H1 (cell line): ENCODE measurements around the gene RNU1-4.

Source experiments
- CEBPB ChIP-seq: IDR thresholded peaks from 2 replicates; pipeline ENCODE4 v1.6.1; 2012; ENCODE audit warnings: low read depth, low read length
- POLR2A ChIP-seq, 2 experiments: IDR thresholded peaks; 1 replicate in 1 of 2; 2 replicates in 1 of 2; pipeline ENCODE4 v1.6.1; 2011; ENCODE audit warnings: low read depth in 2 of 2, low read length in 2 of 2, mild to moderate bottlenecking in 2 of 2; ENCODE audit errors: control extremely low read depth in 1 of 2
- POLR2AphosphoS5 ChIP-seq: IDR thresholded peaks from 2 replicates; pipeline ENCODE4 v1.6.1; 2011; ENCODE audit warnings: low read depth, low read length
- SRF ChIP-seq: IDR thresholded peaks from 2 replicates; pipeline ENCODE4 v1.6.1; 2011; ENCODE audit warnings: mild to moderate bottlenecking, low read depth, low read length, moderate library complexity
- YY1 ChIP-seq: IDR thresholded peaks from 2 replicates; pipeline ENCODE4 v1.6.1; 2011; ENCODE audit warnings: low read depth, mild to moderate bottlenecking, low read length
- TF ChIP-seq, protein P1 (sequence below), 3 experiments: IDR thresholded peaks; 1 replicate in 2 of 3; 2 replicates in 1 of 3; pipeline versions ENCODE4 v1.5.1 to v1.6.1; 2011; ENCODE audit warnings: low read length in 3 of 3, mild to moderate bottlenecking in 3 of 3, inconsistent platforms in 2 of 3, low read depth in 1 of 3, moderate library complexity in 1 of 3; ENCODE audit not compliant: insufficient read depth in 1 of 3; ENCODE audit errors: control extremely low read depth in 1 of 3

DNA sequence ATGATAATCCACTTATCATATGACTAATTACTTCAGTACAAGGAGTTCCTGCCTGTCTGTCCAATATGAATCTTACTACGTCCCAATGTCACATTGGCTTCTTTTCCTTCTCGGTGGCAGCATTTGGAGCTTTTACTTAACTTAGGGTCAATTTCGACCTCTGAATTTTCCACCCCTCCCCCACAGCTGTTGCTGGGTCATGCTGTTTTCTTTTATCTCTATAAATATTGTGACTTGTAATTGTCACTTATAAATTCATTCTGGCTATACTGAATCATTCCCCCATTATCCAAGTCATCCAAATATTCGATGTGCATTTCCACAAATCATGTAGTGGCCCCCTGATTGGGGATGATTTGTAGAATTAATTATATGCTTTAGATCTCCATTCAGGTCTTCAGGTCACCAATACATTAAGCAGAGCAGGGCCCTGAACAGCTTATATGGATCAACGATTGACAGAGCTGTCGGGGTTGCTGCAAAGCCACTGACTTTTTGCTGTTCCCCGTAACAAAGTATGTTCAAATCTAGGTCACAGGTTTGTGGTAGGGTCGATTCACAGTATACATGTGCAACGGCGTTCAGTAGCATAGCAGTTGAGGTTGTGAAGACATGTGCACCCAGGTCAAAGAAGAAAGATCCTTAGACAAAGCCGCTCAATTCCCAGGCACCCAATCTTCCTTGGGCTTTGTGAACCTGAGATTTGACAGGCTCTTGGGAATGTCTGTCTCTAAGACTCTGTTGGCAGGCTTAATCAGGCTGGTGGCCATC, 18.3 kb upstream of the RNU1-4 start:
- TF ChIP-seq, protein P1, sequence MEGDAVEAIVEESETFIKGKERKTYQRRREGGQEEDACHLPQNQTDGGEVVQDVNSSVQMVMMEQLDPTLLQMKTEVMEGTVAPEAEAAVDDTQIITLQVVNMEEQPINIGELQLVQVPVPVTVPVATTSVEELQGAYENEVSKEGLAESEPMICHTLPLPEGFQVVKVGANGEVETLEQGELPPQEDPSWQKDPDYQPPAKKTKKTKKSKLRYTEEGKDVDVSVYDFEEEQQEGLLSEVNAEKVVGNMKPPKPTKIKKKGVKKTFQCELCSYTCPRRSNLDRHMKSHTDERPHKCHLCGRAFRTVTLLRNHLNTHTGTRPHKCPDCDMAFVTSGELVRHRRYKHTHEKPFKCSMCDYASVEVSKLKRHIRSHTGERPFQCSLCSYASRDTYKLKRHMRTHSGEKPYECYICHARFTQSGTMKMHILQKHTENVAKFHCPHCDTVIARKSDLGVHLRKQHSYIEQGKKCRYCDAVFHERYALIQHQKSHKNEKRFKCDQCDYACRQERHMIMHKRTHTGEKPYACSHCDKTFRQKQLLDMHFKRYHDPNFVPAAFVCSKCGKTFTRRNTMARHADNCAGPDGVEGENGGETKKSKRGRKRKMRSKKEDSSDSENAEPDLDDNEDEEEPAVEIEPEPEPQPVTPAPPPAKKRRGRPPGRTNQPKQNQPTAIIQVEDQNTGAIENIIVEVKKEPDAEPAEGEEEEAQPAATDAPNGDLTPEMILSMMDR (IDR thresholded peaks at IDR 0.05; ENCODE audit: control extremely low read depth in 1 of 3, insufficient read depth in 1 of 3, low read depth in 1 of 3, low read length in 3 of 3), result no peak
- no peak for TF ChIP-seq POLR2AphosphoS5
- TF ChIP-seq SRF, result no peak
- TF ChIP-seq POLR2A (IDR thresholded peaks at IDR 0.05; ENCODE audit: control extremely low read depth in 1 of 2, low read depth in 2 of 2, low read length in 2 of 2), result no peak
- no peak for TF ChIP-seq YY1
- TF ChIP-seq CEBPB, result no peak
